Measurements from ENCODE around the gene HOXA3. TPM values are rescaled to one million over a fixed set of nuclear protein-coding genes. Genes with fewer than 3 reads are reported as not detected.
A peak's percentile ranks its signal among the peaks of the same experiment; 100 is the strongest.

HOXA3 gene
- total RNA-seq, 1 donor from 2014 or later = 0.96 TPM

DNA sequence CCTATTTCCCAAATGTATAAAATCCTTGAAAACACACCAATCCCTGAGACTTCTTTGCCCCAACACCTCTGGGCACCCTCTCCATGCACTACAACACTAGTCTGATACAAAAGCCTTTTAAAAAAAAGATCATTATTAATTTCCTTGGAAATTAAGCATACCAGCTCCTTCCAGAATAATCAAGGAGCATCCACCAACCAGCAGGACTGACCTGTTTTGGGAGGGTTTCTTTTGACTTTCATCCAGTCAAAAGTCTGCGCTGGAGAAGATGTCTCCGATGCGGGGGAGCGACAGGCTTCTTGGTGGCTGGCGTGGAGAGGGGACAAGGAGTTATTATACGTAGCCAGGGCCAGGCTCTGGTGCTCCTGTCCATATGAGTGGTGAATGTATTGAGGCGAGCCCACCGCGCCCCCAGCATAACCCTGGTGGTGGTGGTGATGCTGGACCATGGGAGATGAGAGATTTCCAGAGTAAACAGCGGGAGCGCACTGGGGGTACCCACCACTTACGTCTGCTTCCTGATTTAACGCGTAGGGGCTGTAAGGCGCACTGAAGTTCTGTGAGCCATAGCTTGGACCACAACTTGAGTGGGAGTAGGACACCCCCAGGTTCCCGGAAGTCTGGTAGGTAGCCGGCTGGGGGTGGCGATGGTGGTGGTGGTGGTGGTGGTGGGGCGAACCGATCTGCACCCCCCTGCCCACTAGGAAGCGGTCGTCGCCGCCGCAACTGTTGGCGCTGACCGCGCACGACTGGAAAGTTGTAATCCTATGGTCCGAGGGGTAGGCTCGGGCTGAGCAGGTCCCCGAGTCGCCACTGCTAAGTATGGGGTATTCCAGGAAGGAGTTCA, 57.1 kb downstream of the HOXA3 start:
- no peak for DNase-seq (ENCODE audit: low spot score)

DNA sequence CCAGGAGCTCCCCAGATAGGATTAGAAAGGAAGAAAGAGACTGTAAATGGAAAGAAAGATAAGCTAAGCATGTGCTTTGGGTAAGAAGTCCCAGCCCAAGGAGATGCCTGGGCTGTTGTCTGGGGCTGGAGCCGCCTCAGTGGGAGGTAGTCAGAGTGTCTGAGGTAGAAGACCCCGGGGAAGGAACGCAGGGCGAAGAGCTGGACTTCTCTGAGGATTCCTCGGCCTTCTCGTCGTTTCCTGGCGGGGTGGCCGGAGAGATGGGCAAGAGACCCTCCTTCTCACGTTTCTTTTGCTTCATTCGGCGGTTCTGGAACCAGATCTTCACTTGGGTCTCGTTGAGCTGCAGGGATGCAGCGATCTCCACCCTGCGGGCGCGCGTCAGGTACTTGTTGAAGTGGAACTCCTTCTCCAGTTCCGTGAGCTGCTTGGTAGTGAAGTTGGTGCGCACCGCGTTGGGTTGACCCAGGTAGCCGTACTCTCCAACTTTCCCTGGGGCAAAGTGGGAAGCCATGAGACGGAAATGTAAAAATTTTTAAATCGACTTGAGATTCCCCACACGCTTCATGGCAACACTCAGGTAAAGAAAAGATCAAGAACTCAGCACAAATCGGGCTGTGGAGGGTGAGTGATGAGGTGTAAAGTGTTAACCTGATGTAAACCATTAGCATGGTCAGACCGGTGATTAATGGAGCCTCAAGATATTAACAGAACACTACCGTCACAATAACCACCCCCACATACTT, 57.9 kb downstream of the HOXA3 start:
- DNase-seq (ENCODE audit: low spot score) = no peak

GRCh38 chr7:27093184-27093895, 59.0 kb downstream of the HOXA3 start:
- DNase-seq (ENCODE audit: low spot score) = no peak

GRCh38 chr7:27092819-27093110, 59.6 kb downstream of the HOXA3 start:
- DNase-seq (ENCODE audit: low spot score) = no peak

DNA sequence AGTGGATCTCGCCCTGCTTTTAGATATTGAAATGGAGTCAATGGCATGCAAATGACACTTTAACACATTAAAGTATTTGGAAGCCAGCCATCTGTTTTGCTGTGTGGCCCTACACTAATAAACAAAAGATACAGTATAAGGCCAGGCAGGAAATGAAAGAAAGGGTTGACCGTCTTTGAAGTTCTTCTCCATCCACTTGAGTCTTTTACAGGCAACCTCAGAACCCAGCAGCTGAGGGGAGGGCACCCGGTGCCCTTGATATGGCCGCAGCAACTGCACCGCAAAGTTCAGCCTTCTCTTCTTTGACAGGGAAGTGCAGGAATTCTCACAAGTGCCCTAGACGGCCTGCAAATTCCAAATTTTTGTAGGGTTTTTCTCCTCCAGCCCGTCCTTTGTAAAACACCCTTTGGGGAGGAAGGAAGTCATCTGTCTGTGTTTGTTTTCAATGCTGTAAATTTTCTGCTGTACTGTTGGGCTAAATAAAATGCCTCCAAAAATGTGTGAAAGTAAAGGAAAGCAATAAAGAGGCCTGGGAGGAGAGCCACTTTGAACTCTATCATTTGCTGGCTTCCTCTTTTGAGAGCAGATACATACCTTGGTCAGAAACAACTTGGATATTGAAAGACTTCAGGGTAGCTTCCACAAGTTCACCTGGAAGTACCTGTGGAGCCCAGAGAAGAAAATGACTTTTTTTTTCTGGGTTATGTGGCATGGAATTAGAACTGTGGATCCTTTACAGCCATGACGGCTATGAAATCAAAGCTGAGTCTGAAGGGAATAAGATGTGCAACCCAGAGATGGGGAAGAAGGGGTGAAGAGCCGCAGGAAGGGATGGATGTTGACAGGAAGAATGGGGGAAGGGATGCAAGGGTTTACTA, 60.2 kb downstream of the HOXA3 start:
- DNase-seq (ENCODE audit: low spot score) = no peak

- DNase-seq (ENCODE audit: low spot score) = no peak
Measured at GRCh38 chr7:27091105-27091504, 61.3 kb downstream of the HOXA3 start.

DNA sequence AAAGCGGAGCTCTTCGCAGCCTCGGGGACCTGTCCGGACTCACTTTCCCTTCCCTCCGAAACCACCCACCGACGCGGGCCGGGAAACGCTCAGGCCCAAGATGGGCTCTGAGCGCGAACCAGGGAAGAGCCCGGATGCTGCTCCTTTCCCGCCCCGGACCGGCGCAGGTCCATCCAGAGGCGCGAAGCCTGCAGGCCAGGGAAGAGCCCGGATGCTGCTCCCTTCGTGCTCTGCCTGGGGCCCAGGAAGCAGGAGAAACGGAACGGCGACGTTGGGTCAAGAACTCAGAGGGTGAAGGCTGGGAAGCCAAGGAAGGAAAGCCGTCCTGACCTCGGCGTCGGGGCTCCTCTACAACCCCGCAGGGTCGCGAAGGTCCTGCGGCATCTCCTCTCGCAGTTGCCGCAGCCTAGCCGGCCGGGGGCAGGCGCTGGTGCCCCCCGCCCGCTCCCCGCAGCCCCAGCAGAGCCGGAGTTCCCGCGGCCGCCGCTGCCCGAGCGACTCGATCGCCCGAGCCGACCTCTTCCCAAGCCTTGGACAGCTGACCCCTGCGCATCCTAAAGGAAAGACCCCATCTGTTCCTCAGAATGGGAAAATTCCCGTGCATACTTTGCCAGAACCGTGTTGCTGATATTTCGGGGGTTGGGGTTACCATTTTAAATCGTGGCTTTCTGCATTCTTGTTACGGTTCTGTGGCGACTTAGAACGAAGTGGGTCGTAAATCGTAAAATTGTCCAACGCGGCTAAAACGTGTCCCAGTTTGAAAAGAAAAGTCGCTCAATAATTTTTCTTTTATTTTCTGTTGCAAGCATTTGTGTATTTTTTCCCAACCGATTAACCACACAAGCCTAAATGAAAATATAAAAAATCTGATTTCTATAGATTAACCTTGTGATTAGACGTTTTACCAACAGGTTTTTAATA, 64.1 kb downstream of the HOXA3 start:
- DNase-seq (ENCODE audit: low spot score) = no peak

DNA sequence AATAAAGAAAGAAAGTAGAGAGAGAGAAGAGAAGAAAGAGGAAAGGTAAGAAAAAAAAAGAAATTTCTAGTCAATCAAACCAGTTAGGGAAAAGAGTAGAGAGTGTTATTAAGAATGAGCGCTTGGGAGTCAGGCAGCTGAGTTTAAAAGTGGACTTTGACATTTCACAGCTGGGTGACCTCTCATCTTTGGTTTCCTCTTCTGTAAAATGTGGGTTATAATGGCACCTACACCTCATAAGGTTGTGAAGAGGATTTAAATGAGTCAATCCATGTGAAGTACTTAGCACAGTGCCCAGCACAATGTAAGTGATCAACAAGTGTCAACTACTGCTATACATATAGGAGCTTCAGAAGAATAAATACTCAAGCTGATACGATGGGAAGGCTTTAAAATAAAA, 68.7 kb downstream of the HOXA3 start:
- no peak for DNase-seq (ENCODE audit: low spot score)

DNA sequence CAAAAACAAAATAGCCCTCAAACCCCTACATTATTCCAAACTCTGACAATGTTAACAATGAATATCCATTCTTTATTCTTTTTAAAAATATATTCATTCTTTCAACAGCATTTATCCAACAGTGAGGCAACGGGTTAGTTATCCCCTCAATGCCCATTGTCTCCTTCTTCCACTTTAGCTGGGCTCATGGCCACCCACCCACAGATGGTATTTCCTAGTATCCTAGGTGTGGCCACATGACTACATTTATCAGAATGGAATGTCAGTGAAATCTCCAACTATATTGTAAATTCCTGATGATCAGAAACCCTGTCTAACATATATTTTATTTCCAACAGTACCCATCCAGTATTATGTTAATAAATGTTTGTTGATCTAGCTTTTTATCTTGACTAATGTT, 70.2 kb downstream of the HOXA3 start:
- DNase-seq (ENCODE audit: low spot score) = no peak

DNA sequence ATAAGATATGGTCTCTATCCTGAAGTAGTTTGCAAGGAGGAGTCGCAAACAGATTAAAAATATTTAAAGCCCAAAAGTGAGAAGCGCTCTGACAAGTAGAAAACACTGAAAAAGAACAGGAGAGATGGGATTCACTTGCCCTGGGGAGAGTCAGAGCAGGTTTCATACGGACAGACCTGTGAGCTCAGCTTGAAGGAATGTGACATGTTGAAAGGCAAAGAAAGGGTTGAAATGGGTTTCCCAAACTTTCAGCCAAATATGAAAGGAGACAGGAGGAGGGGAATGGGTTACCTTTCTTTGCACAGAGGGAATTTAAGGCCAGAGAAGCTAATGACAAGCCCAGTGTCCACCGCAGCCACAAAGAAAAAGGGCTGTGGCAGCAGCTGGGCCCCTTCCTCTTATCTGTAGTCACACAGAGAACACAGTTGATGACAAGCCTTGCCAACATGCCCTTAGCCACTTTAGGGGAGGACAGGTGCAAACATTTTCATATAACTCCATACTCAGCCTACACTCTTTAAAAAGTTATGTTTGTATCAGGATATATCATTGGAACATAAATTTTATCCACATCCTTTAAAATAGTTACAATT, 71.4 kb downstream of the HOXA3 start:
- peak; percentile 50 for DNase-seq (ENCODE audit: low spot score)

GRCh38 chr7:27079234-27079975, 73.0 kb downstream of the HOXA3 start:
- DNase-seq (ENCODE audit: low spot score) = no peak

GRCh38 chr7:27078616-27079233, 73.7 kb downstream of the HOXA3 start:
- no peak for DNase-seq (ENCODE audit: low spot score)

DNA sequence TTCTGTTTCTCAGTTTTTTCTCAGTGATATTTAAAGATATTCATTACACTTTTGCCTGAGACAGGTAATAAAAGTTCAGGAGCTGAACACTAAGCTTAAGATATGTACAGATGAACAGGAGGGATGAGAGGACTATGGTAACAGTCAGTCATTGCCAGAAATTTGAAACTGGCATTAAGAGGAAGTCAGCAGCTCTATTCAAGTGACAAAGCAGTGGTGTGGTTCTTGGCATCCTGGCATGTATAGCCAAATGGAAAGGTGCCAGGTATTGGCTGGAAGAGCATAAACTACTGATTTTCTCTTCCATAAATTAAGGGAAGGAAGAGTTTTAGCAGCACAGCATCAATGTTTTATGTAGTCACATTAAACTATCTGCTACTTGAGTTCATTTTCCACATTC, 79.3 kb downstream of the HOXA3 start:
- DNase-seq (ENCODE audit: low spot score) = no peak

GRCh38 chr7:27071622-27072390, 80.6 kb downstream of the HOXA3 start:
- DNase-seq (ENCODE audit: low spot score) = no peak

- DNase-seq (ENCODE audit: low spot score) = no peak
Measured at GRCh38 chr7:27068259-27068658, 84.1 kb downstream of the HOXA3 start.

DNA sequence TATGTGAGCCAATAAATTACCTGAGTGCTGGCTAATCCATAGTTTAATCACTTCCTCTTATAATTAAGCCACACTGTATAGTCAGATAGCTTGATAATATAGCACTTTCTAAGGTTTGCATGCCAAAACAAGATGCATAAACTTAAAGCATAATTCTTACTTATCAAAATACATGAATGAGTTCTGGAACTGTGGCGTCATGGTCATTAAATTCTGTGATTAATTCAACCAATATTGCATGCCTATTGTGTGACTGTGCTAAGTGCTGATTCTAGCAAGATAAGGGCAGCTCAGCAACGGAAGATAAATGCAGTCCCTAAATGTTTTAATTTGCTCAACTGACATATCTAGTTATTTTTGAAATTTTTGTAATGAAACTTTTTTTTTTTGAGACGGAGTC, 86.2 kb downstream of the HOXA3 start:
- no peak for DNase-seq (ENCODE audit: low spot score)

GRCh38 chr7:27065709-27066108, 86.7 kb downstream of the HOXA3 start:
- DNase-seq (ENCODE audit: low spot score) = no peak

GRCh38 chr7:27064661-27065060, 87.7 kb downstream of the HOXA3 start:
- DNase-seq (ENCODE audit: low spot score) = no peak

Data from umbilical cord (tissue), 2 donors.